GM12891 (cell line): ENCODE measurements around the gene HAND1. TPM values are rescaled to one million over a fixed set of nuclear protein-coding genes. Genes with fewer than 3 reads are reported as not detected.

Experiments
- DNase-seq: peaks from one replicate; pipeline ENCODE4 v3.0.0; 2011; ENCODE audit warnings: low spot score; ENCODE audit not compliant: insufficient read length
- FAIRE-seq: peaks from 2 replicates; lab custom pipeline; 2011; peaks lifted over from hg19 to GRCh38; lab: Jason Lieb, UNC
- PAX5 ChIP-seq: IDR thresholded peaks from 2 replicates; pipeline ENCODE4 v1.6.1; 2011; ENCODE audit warnings: low read length, moderate library complexity, mild to moderate bottlenecking; ENCODE audit not compliant: insufficient read depth, severe bottlenecking
- POLR2A ChIP-seq: IDR thresholded peaks from 2 replicates; pipeline ENCODE4 v1.6.1; 2011; ENCODE audit warnings: low read depth, low read length, control low read depth
- POLR2AphosphoS5 ChIP-seq: IDR thresholded peaks from 2 replicates; pipeline ENCODE4 v1.6.1; 2011; ENCODE audit warnings: low read depth, low read length, control low read depth
- POU2F2 ChIP-seq: IDR thresholded peaks from 2 replicates; pipeline ENCODE4 v1.6.1; 2011; ENCODE audit warnings: low read depth, mild to moderate bottlenecking, control low read depth, low read length, moderate library complexity
- SPI1 ChIP-seq: IDR thresholded peaks from 2 replicates; pipeline ENCODE4 v1.6.1; 2011; ENCODE audit warnings: low read depth, low read length, control low read depth
- TAF1 ChIP-seq: IDR thresholded peaks from 2 replicates; pipeline ENCODE4 v1.6.1; 2011; ENCODE audit warnings: low read depth, low read length, control low read depth
- polyA plus RNA-seq: library from polyadenylated mRNA; unstranded; fragments of >200 nt; gene quantifications from one replicate; pipeline ENCODE4 v1.2.1, GENCODE V29; 2012; ENCODE audit warnings: low read depth, missing spikeins, inconsistent platforms; ENCODE audit not compliant: missing spikeins

The HAND1 gene
- 0.06 TPM for polyA plus RNA-seq

GRCh38 chr5:154478224-154478565, at the start of gene HAND1:
TSS of gene HAND1 (minus strand) at chr5:154478227. CDS start at chr5:154478008, 219 bp downstream.
- TF ChIP-seq POU2F2 (no peak), PAX5 (no peak), POLR2AphosphoS5 (no peak)
- FAIRE-seq (no peak), DNase-seq (no peak)

- TF ChIP-seq POLR2A (no peak), TAF1 (no peak), POU2F2 (no peak), SPI1 (no peak), POLR2AphosphoS5 (no peak), PAX5 (no peak)
- DNase-seq (no peak), FAIRE-seq (no peak)
Measured at GRCh38 chr5:154526231-154527226, 48.5 kb upstream of the HAND1 start.

GRCh38 chr5:154524859-154525258, 46.8 kb upstream of the HAND1 start:
- DNase-seq (no peak), FAIRE-seq (no peak)

GRCh38 chr5:154524181-154524580, 46.2 kb upstream of the HAND1 start:
- FAIRE-seq = no peak

More at GRCh38 chr5:154524859-154525258, 46.8 kb upstream of the HAND1 start:
- no peak for TF ChIP-seq POLR2A
- no peak for TF ChIP-seq POLR2AphosphoS5
- no peak for TF ChIP-seq PAX5
- no peak for TF ChIP-seq SPI1
- no peak for TF ChIP-seq TAF1
- TF ChIP-seq POU2F2 = no peak

GRCh38 chr5:154523709-154524108, 45.7 kb upstream of the HAND1 start:
- no peak for TF ChIP-seq TAF1
- TF ChIP-seq POLR2A = no peak
- DNase-seq (no peak), FAIRE-seq (no peak)

More at GRCh38 chr5:154524181-154524580, 46.2 kb upstream of the HAND1 start:
- TF ChIP-seq POLR2AphosphoS5 (no peak), POU2F2 (no peak), TAF1 (no peak), POLR2A (no peak), PAX5 (no peak), SPI1 (no peak)
- no peak for DNase-seq

- TF ChIP-seq POLR2AphosphoS5 = no peak
- TF ChIP-seq POLR2A = no peak
- TF ChIP-seq PAX5 = no peak
- no peak for TF ChIP-seq POU2F2
- TF ChIP-seq TAF1 = no peak
- no peak for TF ChIP-seq SPI1
- no peak for DNase-seq
Measured at GRCh38 chr5:154523104-154523503, 45.1 kb upstream of the HAND1 start.

GRCh38 chr5:154522284-154522683, 44.3 kb upstream of the HAND1 start:
- TF ChIP-seq POU2F2 (no peak), POLR2AphosphoS5 (no peak), TAF1 (no peak), POLR2A (no peak), PAX5 (no peak), SPI1 (no peak)
- no peak for FAIRE-seq
- DNase-seq = no peak

More at GRCh38 chr5:154523104-154523503, 45.1 kb upstream of the HAND1 start:
- no peak for FAIRE-seq

- no peak for FAIRE-seq
- no peak for TF ChIP-seq POLR2AphosphoS5
- no peak for TF ChIP-seq TAF1
- no peak for TF ChIP-seq PAX5
- TF ChIP-seq SPI1 = no peak
- no peak for TF ChIP-seq POLR2A
- no peak for TF ChIP-seq POU2F2
- DNase-seq = no peak
Measured at GRCh38 chr5:154521756-154522155, 43.7 kb upstream of the HAND1 start.

GRCh38 chr5:154520861-154521453, 42.9 kb upstream of the HAND1 start:
- FAIRE-seq = no peak
- peak; percentile 29 for DNase-seq

More at GRCh38 chr5:154520861-154521453, 42.9 kb upstream of the HAND1 start:
- TF ChIP-seq PAX5 = no peak
- no peak for TF ChIP-seq SPI1
- TF ChIP-seq POU2F2 = no peak
- no peak for TF ChIP-seq POLR2A
- no peak for TF ChIP-seq TAF1
- no peak for TF ChIP-seq POLR2AphosphoS5
